Mammary epithelial cell (primary cell): ENCODE measurements around the gene NDUFA5.
A peak's percentile ranks its signal among the peaks of the same experiment; 100 is the strongest.

Experiments used
- EZH2 ChIP-seq: IDR thresholded peaks from 2 replicates; pipeline ENCODE4 v1.6.1; 2012; ENCODE audit warnings: low read length, inconsistent platforms, borderline replicate concordance
- TF ChIP-seq, protein P1 (sequence below), 2 donors: IDR thresholded peaks in 1 of 2; conservative IDR thresholded peaks in 1 of 2; 2 replicates each; pipeline ENCODE4 v1.5.1; 2011 to 2012; ENCODE audit warnings: inconsistent platforms in 2 of 2, low read length in 2 of 2, mild to moderate bottlenecking in 2 of 2, control low read depth in 1 of 2, low read depth in 1 of 2; ENCODE audit not compliant: insufficient read depth in 1 of 2; ENCODE audit errors: extremely low read depth in 1 of 2

DNA sequence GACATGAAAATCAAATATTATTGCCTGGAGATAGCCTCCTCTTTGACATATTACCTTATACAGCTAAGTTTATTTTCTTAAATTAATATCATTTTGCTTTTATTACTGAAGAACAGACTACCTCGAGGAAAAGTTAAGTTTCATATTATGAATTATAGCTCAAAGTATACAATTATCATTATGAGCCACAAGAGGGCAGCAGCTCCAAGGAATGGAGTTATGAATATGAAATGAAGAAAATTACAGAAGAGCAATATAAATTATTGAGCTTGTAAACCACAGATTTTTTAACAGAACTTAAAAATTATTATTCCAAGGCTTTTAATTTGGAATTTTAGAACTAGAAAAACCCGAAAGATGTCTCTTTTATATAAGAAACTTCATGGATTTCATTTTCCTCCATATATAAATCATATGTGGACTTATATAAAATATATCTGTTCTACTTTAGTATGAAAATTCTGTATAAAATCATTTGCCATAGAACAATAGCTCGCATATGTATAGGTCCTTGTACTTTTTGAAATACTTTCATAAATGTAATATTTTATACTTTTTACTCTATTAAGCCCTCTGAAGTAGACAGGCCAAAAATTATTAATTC, 63.3 kb downstream of the NDUFA5 start:
- TF ChIP-seq, protein P1, sequence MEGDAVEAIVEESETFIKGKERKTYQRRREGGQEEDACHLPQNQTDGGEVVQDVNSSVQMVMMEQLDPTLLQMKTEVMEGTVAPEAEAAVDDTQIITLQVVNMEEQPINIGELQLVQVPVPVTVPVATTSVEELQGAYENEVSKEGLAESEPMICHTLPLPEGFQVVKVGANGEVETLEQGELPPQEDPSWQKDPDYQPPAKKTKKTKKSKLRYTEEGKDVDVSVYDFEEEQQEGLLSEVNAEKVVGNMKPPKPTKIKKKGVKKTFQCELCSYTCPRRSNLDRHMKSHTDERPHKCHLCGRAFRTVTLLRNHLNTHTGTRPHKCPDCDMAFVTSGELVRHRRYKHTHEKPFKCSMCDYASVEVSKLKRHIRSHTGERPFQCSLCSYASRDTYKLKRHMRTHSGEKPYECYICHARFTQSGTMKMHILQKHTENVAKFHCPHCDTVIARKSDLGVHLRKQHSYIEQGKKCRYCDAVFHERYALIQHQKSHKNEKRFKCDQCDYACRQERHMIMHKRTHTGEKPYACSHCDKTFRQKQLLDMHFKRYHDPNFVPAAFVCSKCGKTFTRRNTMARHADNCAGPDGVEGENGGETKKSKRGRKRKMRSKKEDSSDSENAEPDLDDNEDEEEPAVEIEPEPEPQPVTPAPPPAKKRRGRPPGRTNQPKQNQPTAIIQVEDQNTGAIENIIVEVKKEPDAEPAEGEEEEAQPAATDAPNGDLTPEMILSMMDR (conservative IDR thresholded peaks at IDR 0.05 in 1 of 2, IDR thresholded peaks at IDR 0.05 in 1 of 2; ENCODE audit: extremely low read depth in 1 of 2, insufficient read depth in 1 of 2, low read depth in 1 of 2, low read length in 2 of 2), result peak; percentile 63 to 67
- TF ChIP-seq EZH2, result no peak
